IMR-90 (cell line): ENCODE results near the gene MGAT3.

ENCODE experiments used
- BHLHE40 ChIP-seq: fragments of 150-350 bp; IDR thresholded peaks from 2 replicates; pipeline ENCODE4 v1.6.1; 2016; ENCODE audit warnings: mild to moderate bottlenecking, low read depth, low read length
- CEBPB ChIP-seq: IDR thresholded peaks from 2 replicates; pipeline ENCODE4 v1.6.1; 2012; ENCODE audit warnings: low read depth, low read length, improper control_type of control experiment
- CHD1 ChIP-seq: IDR thresholded peaks from 2 replicates; pipeline ENCODE4 v1.6.1; 2012; ENCODE audit warnings: low read depth, low read length, improper control_type of control experiment
- CTCF ChIP-seq: conservative IDR thresholded peaks from 2 replicates; pipeline ENCODE4 v1.5.1; 2012; ENCODE audit warnings: mild to moderate bottlenecking, low read depth, low read length, improper control_type of control experiment
- ELK1 ChIP-seq: fragments of 150-350 bp; IDR thresholded peaks from 2 replicates; pipeline ENCODE4 v1.6.1; 2016; ENCODE audit warnings: low read depth, mild to moderate bottlenecking, low read length, moderate library complexity, borderline replicate concordance
- MAFK ChIP-seq: IDR thresholded peaks from 2 replicates; pipeline ENCODE4 v1.6.1; 2012; ENCODE audit warnings: low read depth, low read length, improper control_type of control experiment
- MAZ ChIP-seq: IDR thresholded peaks from 2 replicates; pipeline ENCODE4 v1.6.1; 2012; ENCODE audit warnings: low read depth, mild to moderate bottlenecking, low read length, improper control_type of control experiment, moderate library complexity, borderline replicate concordance
- POLR2A ChIP-seq: IDR thresholded peaks from 2 replicates; pipeline ENCODE4 v1.6.1; 2012; ENCODE audit warnings: mild to moderate bottlenecking, low read depth, low read length
- RAD21 ChIP-seq: IDR thresholded peaks from 2 replicates; pipeline ENCODE4 v1.6.1; 2012; ENCODE audit warnings: low read length, improper control_type of control experiment
- RCOR1 ChIP-seq: IDR thresholded peaks from 2 replicates; pipeline ENCODE4 v1.6.1; 2012; ENCODE audit warnings: mild to moderate bottlenecking, low read length, improper control_type of control experiment; ENCODE audit not compliant: insufficient replicate concordance
- SMC3 ChIP-seq: fragments of 150-350 bp; IDR thresholded peaks from 2 replicates; pipeline ENCODE4 v1.6.1; 2016; ENCODE audit warnings: low read depth, mild to moderate bottlenecking, antibody characterized with exemption, low read length, moderate library complexity
- USF2 ChIP-seq: fragments of 150-350 bp; IDR thresholded peaks from 2 replicates; pipeline ENCODE4 v1.6.1; 2017; ENCODE audit warnings: mild to moderate bottlenecking, antibody characterized with exemption, low read length, low read depth

- TF ChIP-seq CTCF (no peak), POLR2A (no peak), CEBPB (no peak), CHD1 (no peak), ELK1 (no peak), MAFK (no peak), RAD21 (no peak), USF2 (no peak), RCOR1 (no peak), BHLHE40 (no peak), MAZ (no peak), SMC3 (no peak)
These were observed 37.8 kb downstream of the MGAT3 start for GRCh38 chr22:39494471-39495120.
